HEK293 (cell line): ENCODE data around the gene FXYD5.

ENCODE experiments used
- CTCF ChIA-PET: fragments of 350-600 bp; formaldehyde crosslinking; extraction: SDS; loops from one replicate; lab custom pipeline; 2021; ENCODE audit warnings: antibody characterized with exemption; lab: Yijun Ruan, JAX
- POLR2A ChIA-PET: fragments of 300-600 bp; formaldehyde crosslinking; extraction: SDS; loops from one replicate; lab custom pipeline; 2020; ENCODE audit warnings: antibody characterized with exemption, inconsistent platforms; lab: Yijun Ruan, JAX
- H3K27ac ChIP-seq: fragments of 200-500 bp; sonication (Bioruptor generic); 2 replicates; pipeline ENCODE4 v1.5.1; 2014; ENCODE audit warnings: low read depth, low read length, control low read depth, inconsistent platforms; ENCODE audit errors: extremely low read depth
- H3K36me3 ChIP-seq, 2 experiments: fragments of 200-500 bp in 1 of 2; sonication (Bioruptor generic) in 1 of 2; 1 replicate in 1 of 2; 2 replicates in 1 of 2; pipeline ENCODE4 v1.5.1; 2014 to 2017; ENCODE audit warnings: inconsistent platforms in 2 of 2, low read length in 2 of 2; ENCODE audit not compliant: control insufficient read depth in 2 of 2, insufficient read depth in 1 of 2
- H3K4me1 ChIP-seq: fragments of 200-500 bp; sonication (Bioruptor generic); 2 replicates; pipeline ENCODE4 v1.5.1; 2014; ENCODE audit warnings: mild to moderate bottlenecking, low read length, inconsistent platforms; ENCODE audit not compliant: control insufficient read depth, insufficient read depth
- H3K4me3 ChIP-seq: 2 replicates; pipeline ENCODE4 v1.5.1; 2011; ENCODE audit warnings: low read depth, mild to moderate bottlenecking, control low read depth, low read length, moderate library complexity
- H3K9me3 ChIP-seq: fragments of 200-500 bp; sonication (Bioruptor generic); 2 replicates; pipeline ENCODE4 v1.5.1; 2014; ENCODE audit warnings: low read depth, low read length, inconsistent platforms; ENCODE audit not compliant: control insufficient read depth, insufficient read depth
- PRDM6 ChIP-seq: fragments of 450-650 bp; formaldehyde crosslinking; IDR thresholded peaks from 2 replicates; pipeline ENCODE4 v1.5.1; 2017; ENCODE audit warnings: missing biosample characterization, missing genetic modification characterization
- RBAK ChIP-seq: fragments of 450-650 bp; formaldehyde crosslinking; IDR thresholded peaks from 2 replicates; pipeline ENCODE4 v1.5.1; 2016; ENCODE audit warnings: missing biosample characterization, missing genetic modification characterization
- SCRT2 ChIP-seq: fragments of 450-650 bp; formaldehyde crosslinking; IDR thresholded peaks from 2 replicates; pipeline ENCODE4 v1.5.1; 2016; ENCODE audit warnings: missing biosample characterization, missing genetic modification characterization
- SP2 ChIP-seq: fragments of 450-650 bp; formaldehyde crosslinking; IDR thresholded peaks from 2 replicates; pipeline ENCODE4 v1.5.1; 2016; ENCODE audit warnings: missing biosample characterization, missing genetic modification characterization
- SP7 ChIP-seq: fragments of 450-650 bp; formaldehyde crosslinking; IDR thresholded peaks from 2 replicates; pipeline ENCODE4 v1.5.1; 2016; ENCODE audit warnings: missing biosample characterization, missing genetic modification characterization
- ZNF16 ChIP-seq: fragments of 450-650 bp; formaldehyde crosslinking; IDR thresholded peaks from 2 replicates; pipeline ENCODE4 v1.5.1; 2016; ENCODE audit warnings: low read depth, missing biosample characterization, missing genetic modification characterization
- ZNF174 ChIP-seq: fragments of 450-650 bp; formaldehyde crosslinking; IDR thresholded peaks from 2 replicates; pipeline ENCODE4 v1.5.0; 2017; ENCODE audit warnings: missing biosample characterization, mild to moderate bottlenecking, missing genetic modification characterization
- ZNF184 ChIP-seq: fragments of 450-650 bp; IDR thresholded peaks from 2 replicates; pipeline ENCODE4 v1.5.1; 2018; ENCODE audit warnings: missing biosample characterization, mild to moderate bottlenecking, missing genetic modification characterization
- ZNF335 ChIP-seq: fragments of 450-650 bp; formaldehyde crosslinking; conservative IDR thresholded peaks from 2 replicates; pipeline ENCODE4 v1.5.1; 2016; ENCODE audit warnings: missing biosample characterization, missing genetic modification characterization
- ZNF354C ChIP-seq: fragments of 450-650 bp; formaldehyde crosslinking; IDR thresholded peaks from 2 replicates; pipeline ENCODE4 v1.5.1; 2016; ENCODE audit warnings: missing biosample characterization, missing genetic modification characterization, low read depth, borderline replicate concordance
- ZNF404 ChIP-seq: fragments of 450-650 bp; formaldehyde crosslinking; IDR thresholded peaks from 2 replicates; pipeline ENCODE4 v1.5.1; 2017; ENCODE audit warnings: missing biosample characterization, missing genetic modification characterization
- ZNF433 ChIP-seq: fragments of 450-650 bp; formaldehyde crosslinking; IDR thresholded peaks from 2 replicates; pipeline ENCODE4 v1.5.1; 2016; ENCODE audit warnings: missing biosample characterization, missing genetic modification characterization, low read depth
- ZNF623 ChIP-seq: fragments of 450-650 bp; formaldehyde crosslinking; IDR thresholded peaks from 2 replicates; pipeline ENCODE4 v1.5.1; 2016; ENCODE audit warnings: missing biosample characterization, missing genetic modification characterization
- TF ChIP-seq, protein P1 (sequence below): fragments of 450-650 bp; formaldehyde crosslinking; IDR thresholded peaks from 2 replicates; pipeline ENCODE4 v1.5.1; 2016; ENCODE audit warnings: missing biosample characterization, missing genetic modification characterization
- TF ChIP-seq, protein P2 (sequence below): fragments of 450-650 bp; formaldehyde crosslinking; IDR thresholded peaks from 2 replicates; pipeline ENCODE4 v1.5.1; 2016; ENCODE audit warnings: missing biosample characterization, missing genetic modification characterization

Gene FXYD5

DNA sequence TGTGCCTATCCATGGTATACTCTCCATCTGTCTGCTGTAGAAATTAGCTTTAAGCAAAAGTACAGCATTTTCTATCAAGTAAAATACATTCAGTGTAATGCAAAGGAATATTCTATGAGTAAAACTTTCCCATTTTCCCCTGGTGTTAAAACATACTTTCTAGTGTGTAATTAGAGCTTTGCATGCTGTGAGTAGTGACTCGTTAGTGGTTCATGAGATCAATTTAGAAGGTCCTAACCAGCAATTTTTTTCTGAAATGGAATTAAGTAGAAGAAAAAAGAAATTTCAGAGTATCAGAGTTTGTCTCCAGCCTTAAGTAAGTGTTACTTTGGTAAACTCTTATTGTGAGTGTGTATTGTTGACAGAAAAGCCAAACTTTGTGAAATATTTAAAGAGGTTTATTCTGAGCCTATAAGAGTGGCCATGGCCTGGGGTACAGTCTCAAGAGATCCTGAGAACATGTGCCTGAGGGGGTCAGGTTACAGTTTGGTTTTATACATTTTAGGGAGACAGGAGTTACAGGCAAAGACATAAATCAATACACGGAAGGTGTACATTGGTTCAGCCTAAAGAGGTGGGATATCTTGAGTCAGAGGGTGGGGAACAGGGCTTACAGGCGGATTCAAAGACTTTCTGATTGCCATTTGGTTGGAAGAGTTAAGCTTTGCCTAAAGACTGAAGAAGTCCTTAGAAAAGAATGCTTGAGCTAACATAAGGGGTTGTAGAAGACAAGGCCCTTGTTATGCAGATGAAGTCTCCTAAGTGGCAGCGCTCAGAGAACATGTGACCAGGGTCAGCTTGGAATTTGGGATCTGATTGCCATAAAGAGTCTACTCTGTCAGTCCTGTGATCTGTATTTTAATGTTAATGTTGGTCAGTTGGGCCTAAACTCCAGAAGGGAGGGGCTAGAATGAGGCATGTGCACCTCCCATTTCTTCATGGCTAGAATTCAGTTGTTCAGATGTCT lies 48.5 kb downstream of the FXYD5 start:
- H3K36me3 ChIP-seq, result no peaks in the 10 kb centered on the region
- TF ChIP-seq, protein P1, sequence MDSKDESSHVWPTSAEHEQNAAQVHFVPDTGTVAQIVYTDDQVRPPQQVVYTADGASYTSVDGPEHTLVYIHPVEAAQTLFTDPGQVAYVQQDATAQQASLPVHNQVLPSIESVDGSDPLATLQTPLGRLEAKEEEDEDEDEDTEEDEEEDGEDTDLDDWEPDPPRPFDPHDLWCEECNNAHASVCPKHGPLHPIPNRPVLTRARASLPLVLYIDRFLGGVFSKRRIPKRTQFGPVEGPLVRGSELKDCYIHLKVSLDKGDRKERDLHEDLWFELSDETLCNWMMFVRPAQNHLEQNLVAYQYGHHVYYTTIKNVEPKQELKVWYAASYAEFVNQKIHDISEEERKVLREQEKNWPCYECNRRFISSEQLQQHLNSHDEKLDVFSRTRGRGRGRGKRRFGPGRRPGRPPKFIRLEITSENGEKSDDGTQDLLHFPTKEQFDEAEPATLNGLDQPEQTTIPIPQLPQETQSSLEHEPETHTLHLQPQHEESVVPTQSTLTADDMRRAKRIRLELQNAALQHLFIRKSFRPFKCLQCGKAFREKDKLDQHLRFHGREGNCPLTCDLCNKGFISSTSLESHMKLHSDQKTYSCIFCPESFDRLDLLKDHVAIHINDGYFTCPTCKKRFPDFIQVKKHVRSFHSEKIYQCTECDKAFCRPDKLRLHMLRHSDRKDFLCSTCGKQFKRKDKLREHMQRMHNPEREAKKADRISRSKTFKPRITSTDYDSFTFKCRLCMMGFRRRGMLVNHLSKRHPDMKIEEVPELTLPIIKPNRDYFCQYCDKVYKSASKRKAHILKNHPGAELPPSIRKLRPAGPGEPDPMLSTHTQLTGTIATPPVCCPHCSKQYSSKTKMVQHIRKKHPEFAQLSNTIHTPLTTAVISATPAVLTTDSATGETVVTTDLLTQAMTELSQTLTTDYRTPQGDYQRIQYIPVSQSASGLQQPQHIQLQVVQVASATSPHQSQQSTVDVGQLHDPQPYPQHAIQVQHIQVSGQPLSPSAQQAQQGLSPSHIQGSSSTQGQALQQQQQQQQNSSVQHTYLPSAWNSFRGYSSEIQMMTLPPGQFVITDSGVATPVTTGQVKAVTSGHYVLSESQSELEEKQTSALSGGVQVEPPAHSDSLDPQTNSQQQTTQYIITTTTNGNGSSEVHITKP (tag by site-specific recombination), result 0 out of 2 replicates have a peak, but pooled peaks have one; percentile 30
- TF ChIP-seq ZNF354C (tag by site-specific recombination) (no peak), ZNF16 (tag by site-specific recombination) (no peak), RBAK (no peak), ZNF184 (tag by site-specific recombination) (0 out of 2 replicates have a peak, but pooled peaks have one; percentile 31), ZNF623 (tag by site-specific recombination) (no peak), ZNF335 (peak; percentile 44), ZNF433 (no peak), ZNF174 (0 out of 2 replicates have a peak, but pooled peaks have one; percentile 61), PRDM6 (tag by site-specific recombination) (peak; percentile 40; the same call in 1 of the 2 replicates), SP7 (peak; percentile 96), ZNF404 (tag by site-specific recombination) (0 out of 2 replicates have a peak, but pooled peaks have one; percentile 7), SP2 (tag by site-specific recombination) (peak; percentile 58), SCRT2 (tag by site-specific recombination) (no peak)
- TF ChIP-seq, protein P2, sequence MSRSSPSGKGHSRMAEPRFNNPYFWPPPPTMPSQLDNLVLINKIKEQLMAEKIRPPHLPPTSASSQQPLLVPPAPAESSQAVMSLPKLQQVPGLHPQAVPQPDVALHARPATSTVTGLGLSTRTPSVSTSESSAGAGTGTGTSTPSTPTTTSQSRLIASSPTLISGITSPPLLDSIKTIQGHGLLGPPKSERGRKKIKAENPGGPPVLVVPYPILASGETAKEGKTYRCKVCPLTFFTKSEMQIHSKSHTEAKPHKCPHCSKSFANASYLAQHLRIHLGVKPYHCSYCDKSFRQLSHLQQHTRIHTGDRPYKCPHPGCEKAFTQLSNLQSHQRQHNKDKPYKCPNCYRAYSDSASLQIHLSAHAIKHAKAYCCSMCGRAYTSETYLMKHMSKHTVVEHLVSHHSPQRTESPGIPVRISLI (tag by site-specific recombination), result 0 out of 2 replicates have a peak, but pooled peaks have one; percentile 22
- ChIA-PET CTCF (interaction anchor here (1.2 to 1.5 kb wide), 2 partner anchors 61 to 67 kb away, joined by 4 to 10 read pairs; no protein-coding TSS in a partner anchor), POLR2A (interaction anchor here (0.6 to 0.7 kb wide), 2 partner anchors 22 to 65 kb away, joined by 3 read pairs; partner anchors contain the start of gene USF2)
- H3K9me3 ChIP-seq, result no peaks in the 10 kb centered on the region
- no peak overlapping the region for H3K27ac ChIP-seq
- H3K4me1 ChIP-seq, result no peaks in the 10 kb centered on the region
- no peak overlapping the region for H3K4me3 ChIP-seq
